Naive thymus-derived CD8-positive, alpha-beta T cell (primary cell): ENCODE data around the gene HOXA13. TPM values are rescaled to one million over a fixed set of nuclear protein-coding genes. Genes with fewer than 3 reads are reported as not detected.

Source experiments
- ATAC-seq, 2 donors: fragments of 150-1000 bp; cut with Tn5 transposase in 1 of 2; sonication (Bioruptor Pico), chemical (Tn5 transposase) in 1 of 2; 1 replicate in 1 of 2; 2 replicates in 1 of 2; pipeline ENCODE4 v1.10.0; 2021; ENCODE audit warnings: mild to moderate bottlenecking in 2 of 2, moderate library complexity in 2 of 2
- POLR2A ChIA-PET: fragments of 350-600 bp; sonication (Branson Sonifier 250); formaldehyde crosslinking; loops from one replicate; lab custom pipeline; 2021; ENCODE audit warnings: antibody characterized with exemption; lab: Charles Lee
- DNase-seq, 10 donors: peaks; one replicate each; pipeline versions ENCODE4 v3.0.0 to v3.0.0-alpha.2; 2020 to 2022
- H3K27ac Mint-ChIP-seq, 10 donors: one replicate each; pipeline ENCODE4 v1.8.0; 2020 to 2022; ENCODE audit warnings: mild to moderate bottlenecking in 10 of 10, mixed read lengths in 10 of 10, moderate library complexity in 4 of 10, inconsistent platforms in 1 of 10
- H3K27me3 Mint-ChIP-seq, 5 donors: one replicate each; pipeline ENCODE4 v1.8.0; 2021 to 2022; ENCODE audit warnings: mixed read lengths in 5 of 5
- H3K36me3 Mint-ChIP-seq, 3 donors: one replicate each; pipeline ENCODE4 v1.8.0; 2020 to 2022; ENCODE audit warnings: mixed read lengths in 3 of 3, mild to moderate bottlenecking in 2 of 3, inconsistent platforms in 1 of 3
- H3K4me1 Mint-ChIP-seq, 4 donors: one replicate each; pipeline ENCODE4 v1.8.0; 2021 to 2022; ENCODE audit warnings: mixed read lengths in 4 of 4
- H3K4me3 Mint-ChIP-seq, 10 donors: one replicate each; pipeline ENCODE4 v1.8.0; 2020 to 2022; ENCODE audit warnings: mild to moderate bottlenecking in 10 of 10, mixed read lengths in 10 of 10, moderate library complexity in 6 of 10, inconsistent platforms in 1 of 10
- H3K9me3 Mint-ChIP-seq, 9 donors: one replicate each; pipeline ENCODE4 v1.8.0; 2020 to 2022; ENCODE audit warnings: mixed read lengths in 9 of 9, mild to moderate bottlenecking in 3 of 9, inconsistent platforms in 1 of 9, moderate library complexity in 1 of 9
- polyA plus RNA-seq, 3 donors: library from polyadenylated mRNA; unstranded; fragments of 300-500 nt; fragmentation: Illumina TruSeq; gene quantifications; one replicate each; pipeline ENCODE4 v1.2.3, GENCODE V29; 2021
- total RNA-seq, 8 experiments: library from RNA in 2 of 8; stranded (reverse) in 2 of 8; gene quantifications; one replicate each; pipeline ENCODE4 v1.2.3 and lab custom pipeline; 2021 to 2026

The HOXA13 gene
- total and polyA plus RNA-seq, 5 experiments from 2014 or later: not detected

DNA sequence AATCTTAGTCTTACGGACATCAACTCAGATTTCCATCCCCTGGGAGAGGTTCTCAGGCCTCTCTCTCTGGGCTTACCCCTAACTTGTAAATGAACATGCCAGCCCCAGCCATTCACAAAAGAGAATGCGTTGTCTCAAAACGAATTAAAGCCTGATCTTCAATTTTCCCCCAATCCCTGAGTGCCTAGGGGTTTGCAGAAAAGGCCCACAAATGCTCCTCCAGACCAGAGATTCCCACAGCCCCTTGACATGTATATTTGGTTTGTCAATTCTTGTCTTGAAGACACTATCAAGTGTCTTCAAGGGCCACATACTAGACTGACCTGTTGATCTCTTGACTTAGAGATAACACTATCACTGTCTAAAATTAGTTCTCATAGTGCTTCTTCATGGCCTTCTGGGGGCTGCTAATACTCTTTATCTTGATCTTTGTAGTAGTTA, 11.9 kb upstream of the HOXA13 start:
- Mint-ChIP-seq H3K4me3 (no peak overlapping the region), H3K27ac (no peak overlapping the region), H3K4me1 (peaks cover 3 to 20% (median 10%) of the 10 kb centered on the region in 4 donors), H3K36me3 (no peaks in the 10 kb centered on the region), H3K9me3 (no peaks in the 10 kb centered on the region), H3K27me3 (peaks cover 65 to 98% (median 85%) of the 10 kb centered on the region in 5 donors)
- DNase-seq (no peak), ATAC-seq (no peak)
- POLR2A ChIA-PET: no interaction called here

DNA sequence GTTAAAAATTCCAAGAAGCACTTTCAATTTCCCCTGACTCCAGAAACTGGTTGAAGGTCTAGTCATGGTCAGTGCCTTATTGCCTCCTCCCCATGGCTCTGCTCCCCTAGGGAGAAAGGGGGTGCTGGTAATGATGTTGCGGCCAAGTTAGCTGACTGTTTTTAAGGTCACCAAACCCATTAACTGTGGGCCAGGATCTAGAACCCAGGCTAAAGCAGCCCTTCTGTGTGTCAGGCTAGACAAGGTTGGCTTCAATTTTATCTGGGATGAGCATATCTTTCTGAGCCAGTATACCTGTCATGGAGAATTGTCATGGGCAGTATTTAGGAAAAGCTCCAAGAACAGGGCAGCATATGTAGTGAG, 11.2 kb upstream of the HOXA13 start:
- Mint-ChIP-seq H3K4me3 (no peak overlapping the region), H3K9me3 (peaks cover 0 to 5% (median 0%) of the 10 kb centered on the region in 9 donors), H3K4me1 (peaks cover 3 to 20% (median 10%) of the 10 kb centered on the region in 4 donors), H3K27me3 (peaks cover 66 to 98% (median 86%) of the 10 kb centered on the region in 5 donors), H3K27ac (no peak overlapping the region), H3K36me3 (no peaks in the 10 kb centered on the region)
- POLR2A ChIA-PET: no interaction called here
- no peak for ATAC-seq
- no peak for DNase-seq

- Mint-ChIP-seq H3K4me1 (peaks cover 5 to 25% (median 13%) of the 10 kb centered on the region in 4 donors), H3K36me3 (no peaks in the 10 kb centered on the region), H3K27me3 (peaks cover 64 to 98% (median 86%) of the 10 kb centered on the region in 5 donors), H3K4me3 (peak overlapping the region; percentile 42 to 74 (median 60)), H3K27ac (no peak overlapping the region), H3K9me3 (peaks cover 0 to 8% (median 0%) of the 10 kb centered on the region in 9 donors)
- POLR2A ChIA-PET: no interaction called here
- DNase-seq (peak in 2 of 10 donors; percentile 28 to 64), ATAC-seq (peak; percentile 66 to 81)
Measured at GRCh38 chr7:27210441-27211083, 10.7 kb upstream of the HOXA13 start.

DNA sequence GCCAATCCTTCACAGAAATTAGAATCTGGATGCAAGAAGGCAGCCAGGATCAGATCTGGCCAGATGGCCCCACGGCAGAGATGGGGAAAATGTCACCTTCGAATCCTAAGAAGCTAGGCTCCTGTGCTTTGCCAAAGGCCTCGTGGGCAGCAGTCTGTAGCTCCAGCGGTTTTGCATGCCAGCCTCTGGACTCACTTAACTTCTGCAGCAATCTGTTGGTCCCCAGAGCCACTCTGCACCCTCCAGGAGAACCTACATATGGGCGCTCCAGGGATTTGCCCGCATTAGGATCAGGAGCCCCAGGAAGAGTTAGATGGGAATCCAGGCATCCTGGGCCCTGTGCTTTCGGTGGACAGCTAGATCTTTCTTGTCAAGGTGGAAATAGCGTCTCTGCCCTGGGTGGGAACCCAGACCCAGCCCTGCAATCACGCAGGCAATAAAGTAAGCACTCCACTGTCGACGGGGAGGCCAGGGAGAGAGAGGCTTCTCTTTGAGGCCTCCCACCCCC, 10.1 kb upstream of the HOXA13 start:
- ATAC-seq: no peak
- H3K9me3 Mint-ChIP-seq: peaks cover 0 to 8% (median 0%) of the 10 kb centered on the region in 9 donors
- peaks cover 5 to 31% (median 15%) of the 10 kb centered on the region in 4 donors for H3K4me1 Mint-ChIP-seq
- H3K27ac Mint-ChIP-seq: no peak overlapping the region
- peak overlapping the region in 8 of 10 donors; percentile 42 to 74 (median 60) for H3K4me3 Mint-ChIP-seq
- POLR2A ChIA-PET: no interaction called here
- H3K36me3 Mint-ChIP-seq: no peaks in the 10 kb centered on the region
- DNase-seq: no peak
- peaks cover 61 to 98% (median 85%) of the 10 kb centered on the region in 5 donors for H3K27me3 Mint-ChIP-seq

GRCh38 chr7:27208998-27209397, 9.1 kb upstream of the HOXA13 start:
- Mint-ChIP-seq H3K9me3 (peaks cover 0 to 8% (median 0%) of the 10 kb centered on the region in 9 donors), H3K4me1 (peaks cover 8 to 41% (median 22%) of the 10 kb centered on the region in 4 donors), H3K27me3 (peaks cover 64 to 98% (median 85%) of the 10 kb centered on the region in 5 donors), H3K27ac (peak overlapping the region in 1 of 10 donors; percentile 26), H3K4me3 (no peak overlapping the region), H3K36me3 (no peaks in the 10 kb centered on the region)
- POLR2A ChIA-PET: no interaction called here
- ATAC-seq (no peak), DNase-seq (no peak)

GRCh38 chr7:27207348-27207985, 7.6 kb upstream of the HOXA13 start:
- no peak for ATAC-seq

GRCh38 chr7:27205325-27206280, 5.7 kb upstream of the HOXA13 start:
- Mint-ChIP-seq H3K9me3 (peaks cover 0 to 8% (median 0%) of the 10 kb centered on the region in 9 donors), H3K4me3 (peak overlapping the region in 5 of 10 donors; percentile 9 to 56 (median 34)), H3K27me3 (peaks cover 70 to 100% (median 86%) of the 10 kb centered on the region in 5 donors), H3K36me3 (no peaks in the 10 kb centered on the region), H3K27ac (peak overlapping the region in 1 of 10 donors; percentile 77), H3K4me1 (peaks cover 15 to 49% (median 39%) of the 10 kb centered on the region in 4 donors)
- DNase-seq (no peak), ATAC-seq (no peak)
- POLR2A ChIA-PET: no interaction called here

More at GRCh38 chr7:27207348-27207985, 7.6 kb upstream of the HOXA13 start:
- POLR2A ChIA-PET: no interaction called here
- Mint-ChIP-seq H3K27ac (peak overlapping the region in 1 of 10 donors; percentile 82), H3K4me3 (no peak overlapping the region), H3K9me3 (peaks cover 0 to 8% (median 0%) of the 10 kb centered on the region in 9 donors), H3K4me1 (peaks cover 7 to 36% (median 22%) of the 10 kb centered on the region in 4 donors), H3K27me3 (peaks cover 69 to 100% (median 87%) of the 10 kb centered on the region in 5 donors), H3K36me3 (no peaks in the 10 kb centered on the region)
- DNase-seq: no peak

DNA sequence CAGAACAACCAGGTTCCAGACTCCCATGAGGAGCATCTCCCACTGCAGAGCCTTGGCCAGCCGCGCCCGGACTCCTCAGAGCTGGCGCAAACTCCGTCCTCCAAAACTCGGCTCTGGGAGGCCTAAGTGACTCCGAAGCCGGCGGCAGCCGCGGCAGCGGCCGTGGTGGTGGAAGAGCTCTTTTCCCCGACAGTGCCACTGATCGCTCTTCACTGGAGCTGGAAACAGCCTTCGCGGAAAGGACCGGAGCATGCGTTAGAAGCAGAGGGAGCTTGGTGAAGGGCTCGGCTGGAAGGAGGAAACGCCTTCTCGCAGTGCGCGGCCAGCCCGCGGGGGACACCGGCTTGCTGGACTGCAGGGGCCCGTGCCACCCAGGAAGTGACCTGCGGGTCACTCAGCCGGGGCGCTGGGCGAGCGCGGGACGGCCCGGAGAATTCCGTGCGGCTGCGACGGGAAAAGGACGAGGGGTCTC, 5.0 kb upstream of the HOXA13 start:
- Mint-ChIP-seq H3K27ac (peak overlapping the region in 1 of 10 donors; percentile 29), H3K4me1 (peaks cover 16 to 51% (median 38%) of the 10 kb centered on the region in 4 donors), H3K9me3 (peaks cover 0 to 8% (median 0%) of the 10 kb centered on the region in 9 donors), H3K4me3 (peak overlapping the region in 4 of 10 donors; percentile 11 to 48 (median 39)), H3K27me3 (peaks cover 66 to 100% (median 82%) of the 10 kb centered on the region in 5 donors), H3K36me3 (no peaks in the 10 kb centered on the region)
- no peak for DNase-seq
- no peak for ATAC-seq
- POLR2A ChIA-PET: no interaction called here

- DNase-seq (no peak), ATAC-seq (no peak)
- POLR2A ChIA-PET: no interaction called here
- Mint-ChIP-seq H3K9me3 (peaks cover 0 to 8% (median 0%) of the 10 kb centered on the region in 9 donors), H3K4me3 (peak overlapping the region in 2 of 10 donors; percentile 10 to 45), H3K27ac (no peak overlapping the region), H3K27me3 (peaks cover 64 to 100% (median 77%) of the 10 kb centered on the region in 5 donors), H3K36me3 (no peaks in the 10 kb centered on the region), H3K4me1 (peaks cover 16 to 55% (median 39%) of the 10 kb centered on the region in 4 donors)
Measured at GRCh38 chr7:27203964-27204594, 4.2 kb upstream of the HOXA13 start.

GRCh38 chr7:27203365-27203953, 3.6 kb upstream of the HOXA13 start:
- DNase-seq: no peak
- Mint-ChIP-seq H3K27ac (no peak overlapping the region), H3K36me3 (no peaks in the 10 kb centered on the region), H3K4me1 (peaks cover 16 to 60% (median 43%) of the 10 kb centered on the region in 4 donors), H3K9me3 (peaks cover 0 to 9% (median 0%) of the 10 kb centered on the region in 9 donors), H3K4me3 (peak overlapping the region in 1 of 10 donors; percentile 10), H3K27me3 (peaks cover 63 to 100% (median 77%) of the 10 kb centered on the region in 5 donors)
- POLR2A ChIA-PET: no interaction called here
- no peak for ATAC-seq

GRCh38 chr7:27202862-27203134, 2.9 kb upstream of the HOXA13 start:
- H3K27me3 Mint-ChIP-seq: peaks cover 68 to 100% (median 79%) of the 10 kb centered on the region in 5 donors
- peak overlapping the region in 1 of 10 donors; percentile 58 for H3K27ac Mint-ChIP-seq
- peaks cover 0 to 3% (median 0%) of the 10 kb centered on the region in 3 donors for H3K36me3 Mint-ChIP-seq
- H3K9me3 Mint-ChIP-seq: peaks cover 0 to 9% (median 0%) of the 10 kb centered on the region in 9 donors
- peaks cover 16 to 66% (median 47%) of the 10 kb centered on the region in 4 donors for H3K4me1 Mint-ChIP-seq
- ATAC-seq (no peak), DNase-seq (no peak)
- H3K4me3 Mint-ChIP-seq: peak overlapping the region in 3 of 10 donors; percentile 8 to 58 (median 57)
- POLR2A ChIA-PET: interaction anchor here (0.5 kb wide), 1 partner anchor 644 kb away, joined by 5 read pairs; no protein-coding TSS in a partner anchor
